ENCODE results near the gene ZNRF3.

The ZNRF3 gene

GRCh38 chr22:28997342-28997741, 114.0 kb downstream of the ZNRF3 start:
- ATAC-seq: no peak
- TF ChIP-seq ZFP30 (CRISPR knock-in tag; IDR thresholded peaks at IDR 0.05) (no peak), BACH2 (CRISPR knock-in tag; IDR thresholded peaks at IDR 0.05; ENCODE audit: borderline replicate concordance) (no peak), ZNF8 (CRISPR knock-in tag; IDR thresholded peaks at IDR 0.05) (no peak), ZNF70 (CRISPR knock-in tag; IDR thresholded peaks at IDR 0.05) (no peak), TCF4 (CRISPR knock-in tag; IDR thresholded peaks at IDR 0.05; ENCODE audit: borderline replicate concordance) (no peak), ZC3H10 (CRISPR knock-in tag; IDR thresholded peaks at IDR 0.05) (no peak), CSDC2 (CRISPR knock-in tag; IDR thresholded peaks at IDR 0.05) (no peak), ARNTL (CRISPR knock-in tag; IDR thresholded peaks at IDR 0.05; ENCODE audit: borderline replicate concordance, low read depth) (no peak), SNAI2 (CRISPR knock-in tag; IDR thresholded peaks at IDR 0.05) (no peak), ZNF565 (CRISPR knock-in tag; conservative IDR thresholded peaks at IDR 0.05; ENCODE audit: low read depth) (no peak), ESRRG (CRISPR knock-in tag; IDR thresholded peaks at IDR 0.05) (no peak), OSR1 (CRISPR knock-in tag; IDR thresholded peaks at IDR 0.05) (no peak), CREB5 (CRISPR knock-in tag; IDR thresholded peaks at IDR 0.05; ENCODE audit: low read depth) (no peak), GLIS3 (CRISPR knock-in tag; IDR thresholded peaks at IDR 0.05) (no peak), PATZ1 (CRISPR knock-in tag; IDR thresholded peaks at IDR 0.05; ENCODE audit: borderline replicate concordance) (no peak), CSRNP3 (CRISPR knock-in tag; IDR thresholded peaks at IDR 0.05) (no peak), RARB (CRISPR knock-in tag; IDR thresholded peaks at IDR 0.05) (no peak), ZFP3 (CRISPR knock-in tag; IDR thresholded peaks at IDR 0.05) (no peak), TOX (CRISPR knock-in tag; IDR thresholded peaks at IDR 0.05; ENCODE audit: borderline replicate concordance) (no peak)

- TF ChIP-seq ZNF8 (CRISPR knock-in tag; IDR thresholded peaks at IDR 0.05) (no peak), ISL1 (CRISPR knock-in tag; IDR thresholded peaks at IDR 0.05) (no peak), CSDC2 (CRISPR knock-in tag; IDR thresholded peaks at IDR 0.05) (no peak), TCF4 (CRISPR knock-in tag; IDR thresholded peaks at IDR 0.05; ENCODE audit: borderline replicate concordance) (no peak), RARB (CRISPR knock-in tag; IDR thresholded peaks at IDR 0.05) (no peak), ZNF565 (CRISPR knock-in tag; conservative IDR thresholded peaks at IDR 0.05; ENCODE audit: low read depth) (no peak), ZFP30 (CRISPR knock-in tag; IDR thresholded peaks at IDR 0.05) (no peak)
- no peak for ATAC-seq
Measured at GRCh38 chr22:28998681-28999080, 115.3 kb downstream of the ZNRF3 start.

- TF ChIP-seq CREB5 (CRISPR knock-in tag; IDR thresholded peaks at IDR 0.05; ENCODE audit: low read depth) (no peak), PPARA (CRISPR knock-in tag; IDR thresholded peaks at IDR 0.05; ENCODE audit: borderline replicate concordance) (no peak), ZNF70 (CRISPR knock-in tag; IDR thresholded peaks at IDR 0.05) (no peak), POU6F1 (CRISPR knock-in tag; IDR thresholded peaks at IDR 0.05; ENCODE audit: borderline replicate concordance, low read depth) (no peak), PATZ1 (CRISPR knock-in tag; IDR thresholded peaks at IDR 0.05; ENCODE audit: borderline replicate concordance) (no peak), ESRRG (CRISPR knock-in tag; IDR thresholded peaks at IDR 0.05) (no peak), ZC3H10 (CRISPR knock-in tag; IDR thresholded peaks at IDR 0.05) (no peak), RARB (CRISPR knock-in tag; IDR thresholded peaks at IDR 0.05) (no peak)
- TF ChIP-seq, protein P1, sequence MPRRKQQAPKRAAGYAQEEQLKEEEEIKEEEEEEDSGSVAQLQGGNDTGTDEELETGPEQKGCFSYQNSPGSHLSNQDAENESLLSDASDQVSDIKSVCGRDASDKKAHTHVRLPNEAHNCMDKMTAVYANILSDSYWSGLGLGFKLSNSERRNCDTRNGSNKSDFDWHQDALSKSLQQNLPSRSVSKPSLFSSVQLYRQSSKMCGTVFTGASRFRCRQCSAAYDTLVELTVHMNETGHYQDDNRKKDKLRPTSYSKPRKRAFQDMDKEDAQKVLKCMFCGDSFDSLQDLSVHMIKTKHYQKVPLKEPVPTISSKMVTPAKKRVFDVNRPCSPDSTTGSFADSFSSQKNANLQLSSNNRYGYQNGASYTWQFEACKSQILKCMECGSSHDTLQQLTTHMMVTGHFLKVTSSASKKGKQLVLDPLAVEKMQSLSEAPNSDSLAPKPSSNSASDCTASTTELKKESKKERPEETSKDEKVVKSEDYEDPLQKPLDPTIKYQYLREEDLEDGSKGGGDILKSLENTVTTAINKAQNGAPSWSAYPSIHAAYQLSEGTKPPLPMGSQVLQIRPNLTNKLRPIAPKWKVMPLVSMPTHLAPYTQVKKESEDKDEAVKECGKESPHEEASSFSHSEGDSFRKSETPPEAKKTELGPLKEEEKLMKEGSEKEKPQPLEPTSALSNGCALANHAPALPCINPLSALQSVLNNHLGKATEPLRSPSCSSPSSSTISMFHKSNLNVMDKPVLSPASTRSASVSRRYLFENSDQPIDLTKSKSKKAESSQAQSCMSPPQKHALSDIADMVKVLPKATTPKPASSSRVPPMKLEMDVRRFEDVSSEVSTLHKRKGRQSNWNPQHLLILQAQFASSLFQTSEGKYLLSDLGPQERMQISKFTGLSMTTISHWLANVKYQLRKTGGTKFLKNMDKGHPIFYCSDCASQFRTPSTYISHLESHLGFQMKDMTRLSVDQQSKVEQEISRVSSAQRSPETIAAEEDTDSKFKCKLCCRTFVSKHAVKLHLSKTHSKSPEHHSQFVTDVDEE (CRISPR knock-in tag; IDR thresholded peaks at IDR 0.05): no peak
- ATAC-seq: no peak
Measured at GRCh38 chr22:28999510-28999909, 116.1 kb downstream of the ZNRF3 start.

Measured in SK-N-SH treated with all-trans-retinoic acid at 6 μM for 48 hours (cell line).